AG09319 (cell line): ENCODE measurements around the gene OR9A4.
"Not testable (repeated sequence)": the region's sequence is repeated elsewhere in the genome, so short reads cannot be mapped to it uniquely, and the experiment has no call there.

Experiments
- DNase-seq: peaks from one replicate; pipeline ENCODE4 v3.0.0-alpha.2; 2010; ENCODE audit warnings: low read depth; ENCODE audit errors: extremely low read depth
- CTCF ChIP-seq: IDR thresholded peaks from 2 replicates; pipeline ENCODE4 v1.5.1; 2011; ENCODE audit warnings: low read depth, mild to moderate bottlenecking, inconsistent platforms, low read length, moderate library complexity

Gene OR9A4

GRCh38 chr7:141880960-141881359 is 35.2 kb upstream of the OR9A4 start:
- DNase-seq = no peak
- no peak for TF ChIP-seq CTCF

GRCh38 chr7:141884539-141885225 is 31.5 kb upstream of the OR9A4 start:
- TF ChIP-seq CTCF = no peak
- no peak for DNase-seq

- no peak for TF ChIP-seq CTCF
- DNase-seq = no peak
Observed at GRCh38 chr7:141889321-141889720, 26.9 kb upstream of the OR9A4 start.

GRCh38 chr7:141891336-141891735 is 24.9 kb upstream of the OR9A4 start:
- no peak for DNase-seq
- TF ChIP-seq CTCF = no peak

- not testable (repeated sequence) for DNase-seq
Observed at GRCh38 chr7:141899366-141899765, 16.8 kb upstream of the OR9A4 start.

- no peak for DNase-seq
- TF ChIP-seq CTCF = no peak
Observed at GRCh38 chr7:141906285-141906684, 9.9 kb upstream of the OR9A4 start.

- no peak for DNase-seq
- no peak for TF ChIP-seq CTCF
Observed at GRCh38 chr7:141911391-141911790, 4.8 kb upstream of the OR9A4 start.

GRCh38 chr7:141915565-141915964 is 634 bp upstream of the OR9A4 start:
- no peak for TF ChIP-seq CTCF
- DNase-seq = no peak
